SU-DHL-6 (cell line): ENCODE measurements around the gene AGRN.
"Not testable (repeated sequence)": the region's sequence is repeated elsewhere in the genome, so short reads cannot be mapped to it uniquely, and the experiment has no call there.

ENCODE experiments used
- EZH2phosphoT487 ChIP-seq: fragments of 200-600 bp; sonication (generic), shearing (Covaris generic); conservative IDR thresholded peaks from 2 replicates; pipeline ENCODE4 v1.6.1; 2018; ENCODE audit warnings: mild to moderate bottlenecking, antibody characterized with exemption, low read length, moderate library complexity, mixed read lengths
- TF ChIP-seq, protein P1 (sequence below): fragments of 200-600 bp; sonication (generic); IDR thresholded peaks from one replicate; pipeline ENCODE4 v1.5.1; 2017; ENCODE audit warnings: antibody characterized with exemption, mild to moderate bottlenecking, low read length, moderate library complexity; ENCODE audit not compliant: insufficient read depth, poor library complexity, severe bottlenecking

- TF ChIP-seq, protein P1, sequence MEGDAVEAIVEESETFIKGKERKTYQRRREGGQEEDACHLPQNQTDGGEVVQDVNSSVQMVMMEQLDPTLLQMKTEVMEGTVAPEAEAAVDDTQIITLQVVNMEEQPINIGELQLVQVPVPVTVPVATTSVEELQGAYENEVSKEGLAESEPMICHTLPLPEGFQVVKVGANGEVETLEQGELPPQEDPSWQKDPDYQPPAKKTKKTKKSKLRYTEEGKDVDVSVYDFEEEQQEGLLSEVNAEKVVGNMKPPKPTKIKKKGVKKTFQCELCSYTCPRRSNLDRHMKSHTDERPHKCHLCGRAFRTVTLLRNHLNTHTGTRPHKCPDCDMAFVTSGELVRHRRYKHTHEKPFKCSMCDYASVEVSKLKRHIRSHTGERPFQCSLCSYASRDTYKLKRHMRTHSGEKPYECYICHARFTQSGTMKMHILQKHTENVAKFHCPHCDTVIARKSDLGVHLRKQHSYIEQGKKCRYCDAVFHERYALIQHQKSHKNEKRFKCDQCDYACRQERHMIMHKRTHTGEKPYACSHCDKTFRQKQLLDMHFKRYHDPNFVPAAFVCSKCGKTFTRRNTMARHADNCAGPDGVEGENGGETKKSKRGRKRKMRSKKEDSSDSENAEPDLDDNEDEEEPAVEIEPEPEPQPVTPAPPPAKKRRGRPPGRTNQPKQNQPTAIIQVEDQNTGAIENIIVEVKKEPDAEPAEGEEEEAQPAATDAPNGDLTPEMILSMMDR, result not testable (repeated sequence)
- not testable (repeated sequence) for TF ChIP-seq EZH2phosphoT487
Observed at GRCh38 chr1:1096136-1096535, 76.2 kb downstream of the AGRN start.
